Measurements from ENCODE around the gene TUFM.
"Not testable (repeated sequence)": the region's sequence is repeated elsewhere in the genome, so short reads cannot be mapped to it uniquely, and the experiment has no call there.

Gene TUFM

GRCh38 chr16:28875134-28876018, 29.2 kb upstream of the TUFM start:
- DNase-seq (ENCODE audit: low read depth in 2 of 2) = no peak

DNA sequence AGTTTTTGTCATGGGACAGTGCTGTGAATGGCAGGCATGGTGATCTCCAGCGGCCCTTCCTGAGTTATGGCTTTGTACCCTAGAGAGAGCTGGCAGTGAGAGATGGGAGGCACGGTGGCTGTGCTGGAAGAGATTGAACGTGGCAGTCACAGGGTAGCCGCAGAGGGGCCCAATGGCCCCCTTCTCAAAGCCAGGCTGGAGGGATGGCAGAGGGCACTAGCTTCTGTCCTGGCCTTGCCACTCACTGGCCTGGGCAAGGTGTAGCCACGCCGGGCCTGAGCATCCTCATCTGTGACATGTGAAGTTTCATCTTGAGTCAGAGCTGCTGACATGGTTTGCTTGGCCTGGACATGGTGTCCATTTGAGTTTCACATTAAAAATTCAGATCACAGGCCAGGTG, 28.3 kb upstream of the TUFM start:
- no peak for DNase-seq (ENCODE audit: low read depth in 2 of 2)

DNA sequence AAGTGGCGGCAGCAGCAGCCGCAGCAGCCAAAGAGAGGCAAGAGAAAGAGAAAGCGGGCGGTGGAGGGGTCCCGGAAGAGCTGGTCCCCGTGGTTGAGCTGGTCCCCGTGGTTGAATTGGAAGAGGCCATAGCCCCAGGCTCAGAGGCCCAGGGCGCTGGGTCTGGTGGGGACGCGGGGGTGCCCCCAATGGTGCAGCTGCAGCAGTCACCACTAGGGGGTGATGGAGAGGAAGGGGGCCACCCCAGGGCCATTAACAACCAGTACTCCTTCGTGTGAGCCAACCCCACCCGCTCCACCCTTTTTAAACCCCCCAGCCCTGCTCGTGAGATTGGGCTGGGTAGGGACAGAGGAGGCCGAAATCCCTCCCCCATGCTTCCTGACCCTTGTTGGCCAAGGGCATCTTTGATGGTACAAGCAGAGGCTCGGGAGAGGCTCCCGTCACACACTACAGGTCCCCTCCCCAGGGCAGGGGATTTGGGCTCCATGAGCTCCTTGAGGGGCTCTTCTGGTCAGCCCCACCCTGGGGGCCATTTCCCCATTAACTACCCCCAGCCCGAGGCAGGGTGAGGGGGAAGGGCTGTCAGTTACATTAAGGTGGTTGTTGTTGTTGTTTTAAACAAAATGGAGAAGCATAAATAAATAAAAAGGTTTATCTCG, 27.5 kb upstream of the TUFM start:
- DNase-seq (ENCODE audit: low read depth in 2 of 2) = peak; percentile 52 to 60

- no peak for DNase-seq (ENCODE audit: low read depth in 2 of 2)
Measured at GRCh38 chr16:28872952-28873351, 26.8 kb upstream of the TUFM start.

GRCh38 chr16:28869201-28869600, 23.1 kb upstream of the TUFM start:
- no peak for DNase-seq (ENCODE audit: low read depth in 2 of 2)

DNA sequence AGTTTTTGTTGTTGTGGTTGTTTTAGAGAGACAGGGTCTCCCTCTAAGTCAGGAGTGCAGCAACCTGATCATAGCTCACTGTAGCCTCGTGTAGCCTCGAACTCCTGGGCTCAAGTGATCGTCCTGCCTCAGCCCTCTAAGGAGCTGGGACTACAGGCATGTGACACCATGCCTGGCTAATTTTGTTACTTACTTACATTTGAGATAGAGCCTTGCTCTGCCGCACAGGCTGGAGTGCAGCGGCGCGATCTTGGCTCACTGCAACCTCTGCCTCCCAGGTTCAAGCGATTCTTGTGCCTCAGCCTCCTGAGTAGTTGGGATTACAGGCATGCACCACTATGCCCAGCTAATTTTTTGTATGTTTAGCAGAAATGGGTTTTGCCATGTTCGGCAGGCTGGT, 21.5 kb upstream of the TUFM start:
- not testable (repeated sequence) for DNase-seq (ENCODE audit: low read depth in 2 of 2)

- DNase-seq (ENCODE audit: low read depth in 2 of 2) = no peak
Measured at GRCh38 chr16:28867241-28867640, 21.1 kb upstream of the TUFM start.

DNA sequence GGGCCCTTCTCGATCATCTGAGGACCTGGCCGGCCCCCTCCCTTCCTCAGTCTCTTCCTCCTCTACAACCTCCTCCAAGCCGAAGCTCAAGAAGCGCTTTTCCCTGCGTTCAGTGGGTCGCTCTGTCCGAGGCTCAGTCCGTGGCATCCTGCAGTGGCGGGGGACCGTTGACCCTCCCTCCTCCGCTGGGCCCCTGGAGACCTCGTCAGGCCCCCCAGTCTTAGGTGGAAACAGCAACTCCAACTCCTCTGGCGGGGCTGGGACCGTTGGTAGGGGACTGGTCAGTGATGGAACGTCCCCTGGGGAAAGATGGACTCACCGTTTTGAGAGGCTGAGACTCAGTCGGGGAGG, 20.3 kb upstream of the TUFM start:
- no peak for DNase-seq (ENCODE audit: low read depth in 2 of 2)

- no peak for DNase-seq (ENCODE audit: low read depth in 2 of 2)
Measured at GRCh38 chr16:28865722-28866453, 19.7 kb upstream of the TUFM start.

DNA sequence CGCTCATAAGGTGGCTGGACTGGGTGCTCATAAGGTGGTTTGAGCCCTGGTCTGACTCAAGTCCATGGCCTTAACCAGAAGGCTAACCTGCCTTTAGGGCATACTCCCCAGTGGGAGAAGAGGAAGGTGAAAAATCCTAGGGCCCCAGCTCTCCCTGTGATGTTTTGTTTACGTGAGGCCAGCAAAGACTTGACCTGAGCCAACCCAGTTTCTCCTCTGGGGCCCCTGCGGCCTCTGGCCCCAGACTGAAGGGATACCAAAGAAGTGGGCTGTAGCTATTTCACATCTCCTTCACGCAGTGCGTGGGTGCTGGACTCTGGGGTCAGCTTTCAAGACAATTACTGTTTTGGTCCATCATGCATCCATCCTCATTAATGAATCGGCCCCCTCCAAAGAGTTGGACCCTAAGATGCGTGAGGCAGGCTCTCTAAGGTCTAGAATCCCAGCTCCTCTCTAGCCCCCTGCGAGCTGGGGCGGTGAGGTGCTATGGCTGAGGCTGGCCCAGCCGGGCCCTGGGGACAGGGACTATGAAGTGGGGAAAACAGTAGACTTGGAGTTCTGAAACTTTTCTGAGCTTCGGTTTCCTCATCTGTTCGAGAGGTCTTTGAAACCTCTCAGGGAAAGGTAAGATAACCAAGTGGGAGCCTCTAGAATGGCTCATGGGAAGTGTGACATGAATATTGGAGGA, 19.0 kb upstream of the TUFM start:
- DNase-seq (ENCODE audit: low read depth in 2 of 2) = no peak

DNA sequence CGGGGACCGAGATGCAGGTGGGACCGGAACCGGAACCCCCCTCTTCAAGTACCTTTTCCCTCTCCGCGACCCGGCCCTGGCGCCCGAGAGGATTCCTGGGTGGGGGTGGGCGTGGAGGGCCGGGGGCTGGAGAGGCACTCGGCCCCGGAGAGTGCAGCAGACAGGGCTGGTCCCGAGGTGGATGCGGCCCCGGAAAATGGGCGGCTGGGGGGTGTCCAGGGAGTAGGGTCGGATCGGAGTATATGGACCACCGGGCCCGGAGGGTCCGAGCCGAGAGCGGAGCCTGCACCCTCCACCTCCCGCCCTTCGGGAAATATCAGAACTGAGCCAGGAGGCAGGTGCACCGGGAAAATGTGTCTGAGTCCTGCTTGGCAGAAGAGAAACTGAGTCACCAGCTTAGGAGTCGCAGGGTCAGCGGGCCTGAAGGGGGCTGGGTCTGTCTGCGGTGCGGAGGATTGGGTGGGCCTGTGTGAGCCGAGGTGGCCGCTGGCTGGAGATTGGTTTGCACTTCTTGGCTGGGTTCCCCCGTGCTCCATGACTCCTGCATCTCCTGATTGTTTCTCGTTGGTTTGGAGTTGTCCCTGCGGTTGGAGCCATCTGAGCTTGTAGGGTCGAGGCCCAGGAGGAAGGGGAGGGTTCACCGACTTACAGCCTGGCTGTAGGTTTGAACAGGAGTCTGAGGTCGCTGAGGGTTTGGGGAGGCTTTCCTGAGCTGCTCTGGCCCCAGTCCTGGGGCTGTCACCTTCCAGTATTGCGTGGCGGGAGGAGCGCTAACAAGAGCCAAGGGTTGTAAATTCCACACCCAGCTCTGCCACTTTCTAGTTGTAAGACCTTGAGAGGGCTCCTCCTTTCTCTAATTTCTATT, 18.0 kb upstream of the TUFM start:
- DNase-seq (ENCODE audit: low read depth in 2 of 2) = no peak

GRCh38 chr16:28859326-28859725, 13.2 kb upstream of the TUFM start:
- no peak for DNase-seq (ENCODE audit: low read depth in 2 of 2)

GRCh38 chr16:28858421-28858820, 12.3 kb upstream of the TUFM start:
- DNase-seq (ENCODE audit: low read depth in 2 of 2) = no peak

DNA sequence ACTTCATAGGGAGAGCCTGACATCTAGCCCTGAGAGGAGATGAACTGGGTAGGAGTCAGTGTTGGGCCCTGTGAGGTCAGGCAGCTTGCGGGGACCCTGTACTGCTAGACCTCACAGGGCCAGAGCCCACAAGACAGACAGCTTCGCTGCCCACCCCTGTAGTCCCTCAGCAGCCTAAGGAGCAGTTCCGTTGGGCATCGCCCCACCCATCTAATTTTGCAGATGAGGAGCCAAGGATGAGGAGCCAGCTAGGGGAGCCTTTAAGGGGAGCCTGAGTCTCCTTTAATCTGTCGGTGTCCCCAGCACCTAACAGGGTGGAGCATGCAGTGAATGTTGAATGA, 755 bp upstream of the TUFM start:
- DNase-seq (ENCODE audit: low read depth in 2 of 2) = no peak

GRCh38 chr16:28845761-28846079, 428 bp downstream of the TUFM start:
- no peak for DNase-seq (ENCODE audit: low read depth in 2 of 2)

GRCh38 chr16:28845293-28845692, 855 bp downstream of the TUFM start:
- peak in 1 of 2 donors; percentile 25 for DNase-seq (ENCODE audit: low read depth in 2 of 2)

DNA sequence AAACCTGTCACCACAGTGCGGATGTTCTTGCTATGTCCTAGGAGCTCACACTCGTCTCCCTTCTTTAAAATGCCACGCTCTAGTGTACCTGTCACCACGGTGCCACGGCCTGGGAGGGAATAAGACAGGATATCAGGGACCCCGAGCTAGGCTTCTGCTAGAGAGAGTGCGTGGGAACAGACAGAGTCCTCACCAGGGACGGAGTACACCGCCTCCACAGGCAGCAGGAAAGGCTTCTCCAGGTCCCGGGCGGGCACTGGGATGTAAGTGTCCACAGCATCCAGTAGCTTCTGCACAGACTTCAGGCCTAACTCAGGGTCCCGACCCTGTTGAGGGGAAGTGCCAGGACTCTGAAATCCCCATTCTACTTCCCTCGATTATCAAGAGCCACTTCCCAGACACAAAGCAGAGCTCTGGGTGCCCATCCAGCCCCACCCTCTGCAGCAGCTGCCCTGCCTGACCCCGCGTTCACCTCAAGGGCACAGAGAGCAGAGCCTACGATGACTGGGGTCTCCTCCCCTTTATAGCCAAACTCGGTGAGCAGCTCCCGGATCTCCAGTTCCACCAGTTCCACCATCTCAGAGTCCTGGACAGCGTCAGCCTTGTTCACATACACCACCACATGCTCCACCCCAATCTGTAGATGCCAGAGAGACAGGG, 1.8 kb downstream of the TUFM start:
- DNase-seq (ENCODE audit: low read depth in 2 of 2) = no peak

GRCh38 chr16:28843766-28844165, 2.4 kb downstream of the TUFM start:
- no peak for DNase-seq (ENCODE audit: low read depth in 2 of 2)

- no peak for DNase-seq (ENCODE audit: low read depth in 2 of 2)
Measured at GRCh38 chr16:28842696-28843095, 3.5 kb downstream of the TUFM start.

GRCh38 chr16:28839899-28840298, 6.2 kb downstream of the TUFM start:
- DNase-seq (ENCODE audit: low read depth in 2 of 2) = no peak

Measured in stimulated activated CD4-positive, alpha-beta T cell treated with anti-CD3 and anti-CD28 coated beads, Interleukin-4, amount 100 ng/mL, for 48 hours (primary cell).